Astrocyte of the spinal cord (primary cell): ENCODE measurements around the gene NFATC4.

Experiments
- DNase-seq: peaks from one replicate; pipeline ENCODE4 v3.0.0; 2011; ENCODE audit warnings: low read depth, low spot score
- H3K4me3 ChIP-seq: 2 replicates; pipeline ENCODE4 v1.5.1; 2011; ENCODE audit warnings: low read depth, mild to moderate bottlenecking, low read length, moderate library complexity
- in situ Hi-C: cut with HindIII; loops from 2 replicates; pipeline ENCODE4 v1.10.0; 2017; ENCODE audit warnings: low sequenced_read_pairs
- TF ChIP-seq, protein P1 (sequence below): IDR thresholded peaks from 2 replicates; pipeline ENCODE4 v1.5.1; 2012; ENCODE audit warnings: low read depth, mild to moderate bottlenecking, low read length, inconsistent platforms

Gene NFATC4

DNA sequence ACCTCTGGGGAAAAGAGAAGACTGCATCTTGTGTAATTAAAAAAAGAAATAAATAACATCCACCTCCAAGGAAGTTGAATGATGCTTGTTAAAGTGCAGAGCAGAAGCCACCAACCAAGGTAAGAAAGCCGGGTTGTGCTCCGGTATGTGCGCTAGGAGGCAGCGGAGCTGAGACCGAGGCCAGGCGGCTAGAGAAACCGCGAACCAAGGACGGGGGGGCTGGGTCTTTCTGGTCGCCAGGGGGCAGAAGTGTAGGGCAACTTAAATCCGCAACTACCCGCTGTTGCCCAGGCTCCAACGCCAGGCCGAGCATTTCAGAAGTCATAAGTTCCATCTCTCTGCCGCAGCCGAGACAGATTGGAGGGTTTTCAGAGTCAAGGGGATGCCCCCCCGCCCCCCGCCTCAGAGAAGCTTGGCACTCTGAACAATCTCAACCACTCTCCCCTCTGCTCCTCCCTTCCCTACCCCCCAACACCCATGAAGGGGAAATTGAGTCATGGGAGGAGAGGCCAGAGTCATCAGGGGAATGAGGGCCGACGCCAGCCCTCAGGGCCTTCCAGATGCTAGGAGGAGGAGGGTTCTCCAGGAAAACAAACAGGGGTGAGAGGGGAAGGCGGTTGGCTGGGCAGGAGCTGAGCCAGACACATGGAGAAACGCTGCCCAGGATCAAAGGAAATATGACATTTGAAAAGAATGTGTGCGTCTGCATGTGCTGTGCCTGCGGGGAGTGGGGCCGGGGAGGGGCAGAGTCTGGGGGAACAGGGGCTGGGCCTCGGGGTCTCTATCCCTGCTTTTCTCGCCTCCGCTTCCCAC, 2.2 kb upstream of the NFATC4 start:
- in situ Hi-C loops: no loop called here
- TF ChIP-seq, protein P1, sequence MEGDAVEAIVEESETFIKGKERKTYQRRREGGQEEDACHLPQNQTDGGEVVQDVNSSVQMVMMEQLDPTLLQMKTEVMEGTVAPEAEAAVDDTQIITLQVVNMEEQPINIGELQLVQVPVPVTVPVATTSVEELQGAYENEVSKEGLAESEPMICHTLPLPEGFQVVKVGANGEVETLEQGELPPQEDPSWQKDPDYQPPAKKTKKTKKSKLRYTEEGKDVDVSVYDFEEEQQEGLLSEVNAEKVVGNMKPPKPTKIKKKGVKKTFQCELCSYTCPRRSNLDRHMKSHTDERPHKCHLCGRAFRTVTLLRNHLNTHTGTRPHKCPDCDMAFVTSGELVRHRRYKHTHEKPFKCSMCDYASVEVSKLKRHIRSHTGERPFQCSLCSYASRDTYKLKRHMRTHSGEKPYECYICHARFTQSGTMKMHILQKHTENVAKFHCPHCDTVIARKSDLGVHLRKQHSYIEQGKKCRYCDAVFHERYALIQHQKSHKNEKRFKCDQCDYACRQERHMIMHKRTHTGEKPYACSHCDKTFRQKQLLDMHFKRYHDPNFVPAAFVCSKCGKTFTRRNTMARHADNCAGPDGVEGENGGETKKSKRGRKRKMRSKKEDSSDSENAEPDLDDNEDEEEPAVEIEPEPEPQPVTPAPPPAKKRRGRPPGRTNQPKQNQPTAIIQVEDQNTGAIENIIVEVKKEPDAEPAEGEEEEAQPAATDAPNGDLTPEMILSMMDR: peak; percentile 89
- DNase-seq: peak; percentile 93
- H3K4me3 ChIP-seq: peak overlapping the region; percentile 94

DNA sequence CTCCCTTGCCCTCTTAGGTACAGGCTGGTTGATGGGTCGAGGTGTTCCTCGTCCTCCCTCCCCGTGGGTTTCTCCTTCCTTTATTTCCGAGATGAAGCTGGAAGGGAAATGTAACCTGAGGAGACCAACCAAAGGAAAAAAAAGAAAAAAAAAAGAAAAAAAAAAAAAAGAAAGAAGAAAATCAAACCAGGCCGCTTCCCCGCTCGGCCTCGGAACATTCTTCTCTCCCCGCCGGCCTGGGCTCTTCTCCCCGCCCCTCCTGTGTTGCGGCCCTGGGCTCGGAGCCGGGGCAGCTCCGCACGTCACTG, 1.6 kb upstream of the NFATC4 start:
- DNase-seq: no peak
- H3K4me3 ChIP-seq: peak overlapping the region; percentile 94
- TF ChIP-seq, protein P1: no peak
- in situ Hi-C loops: no loop called here

DNA sequence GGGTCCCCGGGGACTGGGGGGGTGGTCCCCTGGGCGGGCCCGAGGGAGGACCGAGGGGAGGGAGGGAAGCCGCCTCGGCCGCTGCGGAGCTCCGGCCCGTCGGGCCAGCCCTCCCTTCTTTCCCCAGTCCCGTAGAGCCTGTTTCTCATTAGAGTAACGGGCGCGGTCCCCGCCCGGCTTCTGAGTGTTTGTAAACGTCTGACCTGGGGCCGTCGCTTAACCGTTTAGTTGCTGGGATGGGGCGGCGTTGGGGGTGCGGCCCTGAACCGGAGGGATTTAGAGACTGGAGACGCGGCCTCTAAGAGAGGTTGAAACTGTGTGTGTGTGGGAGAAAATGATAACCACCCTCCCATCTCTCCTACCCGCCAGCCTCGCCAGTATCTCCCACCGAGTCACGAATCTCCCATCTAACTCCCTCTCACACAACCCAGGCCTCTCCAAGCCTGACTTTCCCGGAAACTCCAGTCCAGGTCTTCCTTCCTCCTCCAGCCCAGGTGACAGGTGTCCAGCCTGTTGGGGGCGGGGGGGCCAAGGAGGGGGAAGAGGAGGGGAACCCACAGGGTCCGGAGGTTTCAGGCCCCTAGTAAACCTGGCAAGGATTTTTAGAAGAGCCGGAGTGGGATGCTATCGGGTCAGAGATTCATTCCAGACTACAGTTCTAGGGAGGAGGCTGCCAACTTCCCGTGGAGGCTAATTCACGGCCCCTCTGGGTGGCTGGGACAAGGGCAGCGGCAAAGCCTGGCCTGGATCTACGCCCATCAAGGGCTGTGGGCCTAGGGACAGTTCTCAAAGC, 1.1 kb upstream of the NFATC4 start:
- peak overlapping the region; percentile 94 for H3K4me3 ChIP-seq
- in situ Hi-C loops: no loop called here
- TF ChIP-seq, protein P1: no peak
- peak; percentile 97 for DNase-seq

DNA sequence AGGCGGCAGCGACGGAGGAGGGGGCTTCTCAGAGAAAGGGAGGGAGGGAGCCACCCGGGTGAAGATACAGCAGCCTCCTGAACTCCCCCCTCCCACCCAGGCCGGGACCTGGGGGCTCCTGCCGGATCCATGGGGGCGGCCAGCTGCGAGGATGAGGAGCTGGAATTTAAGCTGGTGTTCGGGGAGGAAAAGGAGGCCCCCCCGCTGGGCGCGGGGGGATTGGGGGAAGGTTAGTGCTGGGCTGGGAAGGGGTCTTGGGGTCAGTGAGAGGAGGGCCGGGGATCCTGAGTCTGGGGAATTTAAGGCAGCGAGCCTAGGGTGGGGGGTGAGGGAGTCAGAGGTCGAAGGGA, 203 bp downstream of the NFATC4 start:
- peak overlapping the region; percentile 94 for H3K4me3 ChIP-seq

DNA sequence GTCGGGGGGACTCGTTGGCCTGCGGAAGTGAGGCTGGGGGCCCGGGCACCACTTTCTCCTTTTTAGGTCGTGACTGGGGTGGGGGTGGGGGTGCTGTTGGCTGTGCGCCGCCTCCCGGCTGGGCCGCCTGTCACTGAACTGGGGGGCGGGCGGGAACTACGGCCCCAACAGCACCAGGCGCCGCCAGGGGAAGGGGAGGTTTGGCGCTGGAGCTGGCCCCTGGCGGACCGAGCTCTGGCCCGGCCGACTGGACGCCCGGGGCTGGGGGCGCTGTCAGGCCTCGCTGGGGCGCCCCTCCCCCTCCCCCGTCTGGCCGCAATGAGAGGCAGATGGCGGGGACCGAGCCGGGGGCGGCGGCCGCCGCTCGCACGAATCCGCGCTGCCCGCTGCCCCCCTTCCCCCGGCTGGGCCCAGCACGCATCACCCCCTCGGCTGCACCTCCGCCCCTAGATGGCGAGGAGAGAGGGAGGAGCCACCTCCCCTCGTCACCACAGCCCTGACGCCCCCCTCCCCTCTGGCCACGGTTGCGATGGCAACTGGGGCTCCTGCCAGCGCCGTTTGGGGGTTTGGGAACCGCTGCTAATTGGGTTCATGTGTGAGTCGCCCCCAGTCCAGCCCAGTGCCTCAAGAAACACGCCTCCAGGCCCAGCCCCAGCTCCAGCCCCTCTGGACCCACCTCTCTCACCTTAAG, 723 bp downstream of the NFATC4 start:
- TF ChIP-seq, protein P1: no peak
- in situ Hi-C loops: no loop called here
- DNase-seq: peak; percentile 59
- H3K4me3 ChIP-seq: peak overlapping the region; percentile 94

More for the DNA sequence above, 203 bp downstream of the NFATC4 start:
- in situ Hi-C loops: no loop called here
- DNase-seq: no peak
- TF ChIP-seq, protein P1: no peak

DNA sequence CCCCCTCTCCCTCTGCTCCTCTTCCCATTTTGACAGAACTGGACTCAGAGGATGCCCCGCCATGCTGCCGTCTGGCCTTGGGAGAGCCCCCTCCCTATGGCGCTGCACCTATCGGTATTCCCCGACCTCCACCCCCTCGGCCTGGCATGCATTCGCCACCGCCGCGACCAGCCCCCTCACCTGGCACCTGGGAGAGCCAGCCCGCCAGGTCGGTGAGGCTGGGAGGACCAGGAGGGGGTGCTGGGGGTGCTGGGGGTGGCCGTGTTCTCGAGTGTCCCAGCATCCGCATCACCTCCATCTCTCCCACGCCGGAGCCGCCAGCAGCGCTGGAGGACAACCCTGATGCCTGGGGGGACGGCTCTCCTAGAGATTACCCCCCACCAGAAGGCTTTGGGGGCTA, 1.5 kb downstream of the NFATC4 start:
- DNase-seq: no peak
- peak overlapping the region; percentile 94 for H3K4me3 ChIP-seq
- in situ Hi-C loops: no loop called here
- TF ChIP-seq, protein P1: no peak
